ENCODE measurements around the gene CPXM1.
"Not testable (repeated sequence)": the region's sequence is repeated elsewhere in the genome, so short reads cannot be mapped to it uniquely, and the experiment has no call there.

The CPXM1 gene

DNA sequence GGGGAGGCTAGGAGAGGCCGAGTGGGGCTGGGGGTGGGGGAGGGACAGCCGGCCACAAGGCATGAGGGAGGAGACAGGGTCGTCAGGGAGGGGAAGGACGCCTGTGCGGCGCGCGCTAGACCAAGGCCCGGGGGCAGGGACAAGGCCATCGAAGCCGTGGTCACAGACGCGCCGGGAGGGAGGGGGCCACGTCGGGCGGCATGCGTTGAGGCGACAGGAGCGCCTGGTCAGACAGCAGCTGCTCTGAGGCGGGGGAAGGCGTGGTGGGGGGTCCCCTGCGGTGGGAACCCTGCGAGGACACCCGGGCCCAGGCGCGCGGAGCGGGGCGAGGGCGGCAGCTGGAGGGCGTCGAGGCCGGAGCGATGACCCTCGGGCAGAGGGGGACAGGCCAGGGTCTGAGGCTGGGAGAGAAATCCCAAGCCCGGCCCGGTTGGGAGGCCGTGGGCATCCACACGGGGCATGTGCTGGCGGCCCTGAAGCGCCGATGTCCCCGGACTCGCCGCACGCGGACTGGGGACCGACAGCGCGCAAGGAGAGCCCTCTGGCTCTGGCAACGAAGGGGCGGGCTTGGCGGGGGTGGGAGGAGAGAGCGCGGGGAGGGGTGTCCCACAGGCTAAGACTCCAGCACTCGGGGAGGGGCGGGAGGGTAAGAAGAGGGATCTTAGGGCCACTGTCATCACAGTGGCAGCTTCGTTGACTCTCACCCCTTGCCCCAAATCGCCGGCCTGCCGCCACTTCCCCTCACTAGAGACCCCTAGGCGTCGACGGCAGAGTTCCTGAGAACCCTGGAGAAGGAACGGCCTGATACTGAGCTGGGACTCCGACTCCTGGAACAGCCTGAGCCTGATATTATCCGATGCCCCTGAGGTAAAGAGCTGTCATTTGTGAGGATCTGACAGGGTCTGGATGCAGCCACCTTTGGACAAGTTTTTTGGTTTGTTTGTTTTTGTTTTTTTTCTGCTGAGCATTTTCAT lies 20.8 kb upstream of the CPXM1 start:
- no peak for DNase-seq

DNA sequence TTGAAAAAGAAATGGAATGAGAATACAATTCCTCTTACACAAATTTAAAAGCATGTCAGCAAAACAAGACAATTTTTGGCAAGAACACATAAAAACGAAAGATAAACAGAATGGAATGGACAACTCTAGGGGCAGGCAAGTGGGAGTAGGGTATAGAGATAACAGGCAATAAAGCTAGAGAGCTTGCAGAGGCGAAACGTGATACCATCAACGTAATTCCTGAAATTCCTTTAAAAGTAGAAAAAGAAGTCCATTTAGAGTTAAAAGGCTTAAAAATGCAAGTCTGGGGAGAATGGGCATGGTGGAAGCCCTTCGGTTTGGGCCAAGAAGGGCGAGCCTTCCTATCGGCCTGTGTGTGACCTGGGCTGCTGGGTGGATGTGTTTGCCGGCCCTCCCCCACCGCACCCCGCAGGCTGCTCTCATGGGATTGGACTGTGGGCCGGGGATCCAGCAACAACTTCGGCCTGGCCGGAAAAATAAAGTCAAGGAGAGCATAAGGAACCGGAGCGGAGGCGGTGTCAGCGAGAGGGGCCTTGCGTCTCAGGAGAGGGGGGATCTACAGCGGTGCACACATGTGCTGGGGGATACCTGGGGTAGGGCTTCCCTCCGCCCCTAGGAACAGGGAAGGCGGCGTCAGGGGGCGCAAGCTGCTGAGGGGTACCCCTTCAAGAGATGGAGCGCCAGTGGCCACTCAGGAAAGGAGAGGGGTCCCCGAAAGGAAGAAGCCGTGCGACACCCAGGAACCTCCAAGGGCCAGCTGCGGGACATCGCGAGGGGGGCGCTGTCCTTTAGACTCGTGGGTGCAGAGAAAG lies 19.9 kb upstream of the CPXM1 start:
- no peak for DNase-seq

DNA sequence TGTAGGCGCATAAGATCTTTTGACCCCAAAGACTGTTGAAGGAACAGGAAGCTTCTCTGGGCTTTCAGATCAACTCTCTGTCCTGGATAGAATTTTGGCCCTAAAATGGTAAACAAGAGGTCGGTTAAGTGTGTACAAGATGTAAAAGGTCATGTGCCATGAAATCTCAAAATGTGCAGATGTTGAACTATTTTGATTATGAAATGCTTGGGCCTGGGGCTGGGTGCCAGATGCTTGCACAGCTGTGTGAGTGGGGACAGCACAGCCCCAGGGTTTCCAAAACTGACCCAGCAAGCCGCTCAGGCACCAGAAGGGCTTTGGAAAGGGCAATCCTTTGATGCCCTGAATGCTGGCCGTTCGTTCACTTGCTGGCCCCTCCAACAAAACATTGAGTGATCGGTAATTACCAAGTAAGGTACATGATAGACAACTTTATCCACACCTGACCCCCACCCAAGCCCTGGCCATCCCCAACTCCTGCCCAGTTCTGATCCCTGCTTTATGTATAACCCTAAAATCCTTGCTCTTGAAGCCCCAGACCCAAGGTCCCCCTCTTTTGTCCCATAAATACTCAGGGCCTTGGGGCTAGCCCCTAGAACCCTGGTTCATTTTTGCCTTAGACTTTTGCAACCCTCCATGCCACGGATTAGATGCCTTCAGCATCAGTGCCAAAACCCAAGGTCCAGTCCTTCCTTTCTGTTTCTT lies 17.6 kb upstream of the CPXM1 start:
- DNase-seq, result no peak

GRCh38 chr20:2817341-2817726 lies 16.9 kb upstream of the CPXM1 start:
- no peak for DNase-seq

DNA sequence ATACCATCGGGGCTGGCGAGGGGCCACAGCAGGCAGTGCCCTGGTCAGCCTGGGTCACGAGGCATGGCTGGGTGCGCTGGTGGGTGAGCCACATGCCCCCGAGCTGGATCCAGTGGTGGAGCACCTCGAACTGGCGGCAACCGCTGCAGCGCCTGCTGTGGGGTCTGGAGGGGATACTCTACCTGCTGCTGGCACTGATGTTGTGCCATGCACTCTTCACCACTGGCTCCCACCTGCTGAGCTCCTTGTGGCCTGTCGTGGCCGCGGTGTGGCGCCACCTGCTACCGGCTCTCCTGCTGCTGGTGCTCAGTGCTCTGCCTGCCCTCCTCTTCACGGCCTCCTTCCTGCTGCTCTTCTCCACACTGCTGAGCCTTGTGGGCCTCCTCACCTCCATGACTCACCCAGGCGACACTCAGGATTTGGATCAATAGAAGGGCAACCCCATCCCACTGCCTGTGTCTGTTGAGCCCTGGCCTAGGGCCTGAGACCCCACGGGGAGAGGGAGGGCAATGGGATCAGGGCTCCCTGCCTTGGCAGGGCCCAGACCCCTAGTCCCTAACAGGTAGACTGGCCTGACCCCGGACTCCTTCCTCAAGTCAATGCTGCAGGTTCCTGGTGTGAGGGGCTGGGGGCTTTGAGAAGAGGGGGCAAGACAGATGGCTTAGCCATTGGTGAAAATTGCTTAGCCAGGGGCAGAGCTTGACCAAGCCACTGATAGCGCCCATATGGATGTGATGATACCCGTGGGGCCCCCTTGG lies 16.3 kb upstream of the CPXM1 start:
- no peak for DNase-seq

GRCh38 chr20:2816030-2816582 lies 15.7 kb upstream of the CPXM1 start, which contains the start of gene TMEM239:
TSS of gene TMEM239 (plus strand) at chr20:2816364. CDS start at chr20:2816555, 191 bp downstream.
- no peak for DNase-seq

- DNase-seq, result no peak
Observed at GRCh38 chr20:2815242-2815900, 14.9 kb upstream of the CPXM1 start.

GRCh38 chr20:2814587-2815051 lies 14.2 kb upstream of the CPXM1 start, which contains the start of gene C20orf141:
TSS of gene C20orf141 (plus strand) at chr20:2814987. CDS start at chr20:2815185, 198 bp downstream.
- no peak for DNase-seq

DNA sequence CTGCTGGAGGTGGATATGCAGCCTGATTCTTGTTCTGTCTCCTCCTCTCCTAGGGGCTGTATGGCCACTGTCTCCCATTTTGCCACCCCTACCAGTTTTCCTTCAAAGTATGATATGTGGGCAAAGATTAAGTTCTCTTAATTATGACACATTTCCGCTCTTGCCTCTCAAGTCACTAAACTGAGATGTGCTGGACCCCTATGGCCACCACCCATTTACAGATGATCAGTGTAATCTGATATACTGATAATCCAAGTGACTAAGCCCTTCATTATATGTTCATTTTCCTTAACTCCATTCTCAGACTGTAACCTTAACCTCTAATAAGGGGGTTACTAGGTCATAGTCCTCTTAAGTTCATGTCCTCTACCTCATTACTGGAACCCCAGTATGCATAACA lies 13.6 kb upstream of the CPXM1 start:
- no peak for DNase-seq

GRCh38 chr20:2812189-2812588 lies 11.8 kb upstream of the CPXM1 start:
- DNase-seq, result no peak

GRCh38 chr20:2809690-2810089 lies 9.3 kb upstream of the CPXM1 start:
- DNase-seq, result no peak

DNA sequence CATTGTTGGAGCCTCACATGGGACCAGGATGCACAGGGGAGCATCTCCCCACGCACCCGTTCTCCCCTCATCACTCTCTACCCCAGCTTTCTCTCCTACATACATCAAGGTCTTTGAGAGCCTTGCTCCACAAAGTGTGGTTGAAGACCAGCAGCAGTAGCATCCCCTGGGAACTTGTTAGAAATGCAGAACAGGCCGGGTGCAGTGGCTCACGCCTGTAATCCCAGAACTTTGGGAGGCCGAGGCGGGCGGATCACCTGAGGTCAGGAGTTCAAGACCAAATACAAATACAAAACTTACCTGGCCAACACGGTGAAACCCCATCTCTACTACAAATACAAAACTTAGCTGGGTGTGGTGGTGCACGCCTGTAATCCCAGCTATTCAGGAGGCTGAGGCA lies 7.5 kb upstream of the CPXM1 start:
- DNase-seq, result not testable (repeated sequence)

DNA sequence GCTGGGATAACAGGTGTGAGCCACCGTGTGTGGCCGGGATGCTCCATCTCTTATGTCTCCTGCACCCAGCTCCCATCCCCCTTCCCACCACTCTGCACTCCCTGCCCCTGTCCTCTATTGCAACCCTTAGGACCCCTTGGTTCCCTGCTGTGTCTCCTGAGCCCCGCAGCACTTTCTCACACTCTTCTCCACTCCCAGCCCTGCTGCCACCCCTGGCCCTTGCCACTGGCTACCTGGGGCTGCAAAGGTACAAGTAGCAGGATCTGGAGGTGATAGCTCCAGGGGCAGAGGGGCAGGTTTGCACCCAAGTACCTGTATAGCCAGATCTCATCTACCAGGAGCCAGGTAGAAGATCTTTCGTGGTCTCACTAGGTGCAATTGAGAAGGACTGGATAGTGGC lies 6.6 kb upstream of the CPXM1 start:
- DNase-seq, result no peak

- DNase-seq, result no peak
Observed at GRCh38 chr20:2806351-2806701, 5.9 kb upstream of the CPXM1 start.

GRCh38 chr20:2805689-2806350 lies 5.4 kb upstream of the CPXM1 start:
- no peak for DNase-seq

DNA sequence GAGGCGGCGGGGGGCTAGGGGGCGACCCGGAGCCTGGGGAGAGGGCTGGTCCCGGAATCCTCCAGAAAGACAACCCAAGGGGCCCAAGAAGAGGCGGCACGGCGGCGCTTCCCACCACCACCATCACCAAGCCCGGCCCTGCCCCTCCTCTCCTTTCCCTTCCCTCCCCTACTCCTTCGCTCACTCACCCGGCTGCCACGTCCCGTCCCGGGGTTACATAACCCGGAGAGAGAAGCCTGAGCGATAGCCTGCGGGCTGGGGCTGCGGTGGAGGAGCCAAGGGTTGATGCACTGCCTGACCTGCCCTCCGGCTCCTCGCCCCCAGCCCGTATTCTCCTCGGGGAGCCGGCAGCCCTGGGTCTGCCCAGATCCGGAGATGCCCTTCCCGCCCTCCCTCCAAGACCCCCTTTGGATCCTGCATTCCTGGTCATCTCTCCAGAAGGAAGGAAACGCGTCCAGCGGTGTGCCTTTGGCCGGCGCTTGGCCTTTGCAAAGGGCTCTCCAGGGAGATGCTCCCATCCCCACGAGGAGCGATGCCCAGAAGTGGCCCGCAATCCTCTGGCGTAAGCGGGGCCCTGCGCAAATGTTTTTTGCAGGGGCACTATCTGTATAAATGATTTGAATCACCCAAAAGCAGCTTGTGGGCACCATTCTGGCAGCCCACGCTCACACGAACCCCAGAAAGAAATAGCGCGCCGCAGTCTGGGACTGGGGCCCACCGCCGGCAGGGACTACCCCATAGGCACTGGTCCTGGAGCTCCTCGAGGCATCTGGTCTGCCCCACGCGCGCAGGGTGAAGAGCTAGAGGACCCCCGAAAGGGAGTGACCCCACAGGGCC lies 4.6 kb upstream of the CPXM1 start:
- DNase-seq, result no peak

DNA sequence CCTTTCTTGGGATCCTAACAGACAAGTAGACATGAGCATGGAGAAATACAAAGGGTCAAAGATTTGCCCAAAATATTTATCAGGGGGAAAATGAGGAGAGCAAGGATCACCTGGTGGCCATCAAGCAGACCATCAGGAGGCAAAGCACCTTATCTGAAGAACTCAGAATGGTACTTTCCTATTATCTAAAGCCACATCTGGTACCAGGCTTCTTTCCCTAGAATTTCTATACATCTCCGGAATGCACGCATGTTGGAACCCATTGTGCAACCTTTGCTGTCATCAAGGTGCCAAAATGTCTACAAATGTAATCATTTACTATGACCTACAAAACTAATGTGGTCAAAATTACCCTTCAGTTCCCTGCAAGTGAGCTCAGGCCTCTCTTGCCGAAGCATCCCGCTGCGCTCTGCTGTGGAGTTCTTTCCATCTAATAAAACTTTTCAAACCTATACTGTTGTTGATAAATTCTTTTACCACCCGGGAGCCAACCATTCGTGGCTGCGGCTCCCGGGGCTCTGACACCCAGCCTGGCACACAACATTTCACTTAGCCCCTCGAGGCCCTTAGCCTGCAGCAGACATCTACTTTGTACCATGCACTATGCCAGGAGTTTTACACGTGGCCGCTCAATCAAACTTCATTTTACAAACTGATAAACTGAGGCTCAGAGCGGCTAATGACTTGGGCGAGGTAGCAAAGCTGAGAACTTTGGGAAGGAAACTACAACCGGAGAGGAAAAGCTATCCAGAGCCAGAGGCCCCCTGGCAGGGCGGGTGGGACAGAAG lies 3.8 kb upstream of the CPXM1 start:
- no peak for DNase-seq

DNA sequence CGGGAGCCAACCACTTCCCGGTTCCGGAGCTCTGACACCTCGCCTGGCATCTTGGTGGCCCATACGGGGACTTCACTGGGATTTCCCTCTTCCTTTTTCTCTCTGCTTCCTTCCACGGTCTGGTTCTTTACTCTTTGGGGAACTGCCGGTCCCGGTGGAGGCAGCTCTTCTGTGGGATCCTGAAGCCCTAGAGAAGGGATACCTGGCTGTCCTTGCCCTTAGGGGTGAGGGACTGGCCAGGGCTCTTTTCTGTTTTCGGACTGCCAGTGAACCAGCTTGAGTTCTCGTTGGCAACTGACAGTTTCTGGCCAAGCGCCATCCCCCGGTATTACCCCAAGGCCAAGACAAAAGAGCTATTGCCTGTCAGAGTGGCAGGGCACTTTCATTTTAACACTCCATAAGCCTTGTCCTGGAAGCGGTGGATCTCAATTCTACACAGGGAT lies 880 bp upstream of the CPXM1 start:
- no peak for DNase-seq

Measured in CD4-positive, alpha-beta T cell treated with Interleukin-12 subunit alpha and Interleukin-12 subunit beta, for 1 hour (primary cell).